Liver (tissue), 9 donors: ENCODE results near the gene UNC5CL. TPM values are rescaled to one million over a fixed set of nuclear protein-coding genes. Genes with fewer than 3 reads are reported as not detected.

Experiments
- DNase-seq: peaks from one replicate; pipeline ENCODE4 v3.0.0-alpha.2; 2017; ENCODE audit warnings: low spot score
- H3K27ac ChIP-seq, 2 donors: one replicate each; pipeline ENCODE4 v1.7.0; 2013; ENCODE audit warnings: inconsistent platforms in 2 of 2, low read length in 2 of 2, control low read depth in 1 of 2, low read depth in 1 of 2, mild to moderate bottlenecking in 1 of 2
- H3K27me3 ChIP-seq, 4 donors: one replicate each; pipeline versions ENCODE4 v1.6.1 to v1.7.0; 2013; ENCODE audit warnings: low read length in 3 of 4, inconsistent platforms in 1 of 4, mild to moderate bottlenecking in 1 of 4, moderate library complexity in 1 of 4; ENCODE audit not compliant: control insufficient read depth in 4 of 4, insufficient read depth in 4 of 4
- H3K36me3 ChIP-seq, 4 donors: one replicate each; pipeline versions ENCODE4 v1.6.1 to v1.7.0; 2013; ENCODE audit warnings: low read length in 3 of 4, mild to moderate bottlenecking in 3 of 4, low read depth in 1 of 4, moderate library complexity in 1 of 4; ENCODE audit not compliant: control insufficient read depth in 4 of 4, insufficient read depth in 3 of 4
- H3K4me1 ChIP-seq, 4 donors: one replicate each; pipeline versions ENCODE4 v1.6.1 to v1.7.0; 2013; ENCODE audit warnings: low read length in 3 of 4, mild to moderate bottlenecking in 3 of 4, moderate library complexity in 1 of 4; ENCODE audit not compliant: control insufficient read depth in 4 of 4, insufficient read depth in 4 of 4
- H3K4me3 ChIP-seq, 3 donors: one replicate each; pipeline versions ENCODE4 v1.6.1 to v1.7.0; 2013; ENCODE audit warnings: low read length in 3 of 3, control low read depth in 1 of 3, low read depth in 1 of 3, mild to moderate bottlenecking in 1 of 3
- H3K9ac ChIP-seq, 2 donors: one replicate each; pipeline ENCODE4 v1.7.0; 2013; ENCODE audit warnings: low read length in 2 of 2, mild to moderate bottlenecking in 2 of 2, moderate library complexity in 2 of 2, control low read depth in 1 of 2, low read depth in 1 of 2
- H3K9me3 ChIP-seq, 4 donors: one replicate each; pipeline versions ENCODE4 v1.6.1 to v1.7.0; 2013; ENCODE audit warnings: low read length in 3 of 4; ENCODE audit not compliant: control insufficient read depth in 4 of 4
- EGR1 ChIP-seq, 2 donors: IDR thresholded peaks; 2 replicates each; pipeline ENCODE4 v1.6.1; 2016 to 2018; ENCODE audit warnings: antibody characterized with exemption in 2 of 2, low read depth in 2 of 2
- GABPA ChIP-seq, 2 donors: IDR thresholded peaks in 1 of 2; conservative IDR thresholded peaks in 1 of 2; 2 replicates each; pipeline ENCODE4 v1.6.1; 2016; ENCODE audit warnings: antibody characterized with exemption in 2 of 2, mild to moderate bottlenecking in 1 of 2, moderate library complexity in 1 of 2
- HNF4G ChIP-seq: IDR thresholded peaks from 2 replicates; pipeline ENCODE4 v1.6.1; 2016; ENCODE audit warnings: antibody characterized with exemption
- NR2F2 ChIP-seq: IDR thresholded peaks from 2 replicates; pipeline ENCODE4 v1.6.1; 2016; ENCODE audit warnings: antibody characterized with exemption
- RAD21 ChIP-seq, 2 donors: IDR thresholded peaks; 2 replicates each; pipeline ENCODE4 v1.6.1; 2016; ENCODE audit warnings: antibody characterized with exemption in 2 of 2, mild to moderate bottlenecking in 2 of 2
- REST ChIP-seq: IDR thresholded peaks from 2 replicates; pipeline ENCODE4 v1.6.1; 2016; ENCODE audit warnings: antibody characterized with exemption, mild to moderate bottlenecking
- SP1 ChIP-seq: IDR thresholded peaks from 2 replicates; pipeline ENCODE4 v1.6.1; 2018; ENCODE audit warnings: antibody characterized with exemption, mild to moderate bottlenecking
- TAF1 ChIP-seq: conservative IDR thresholded peaks from 2 replicates; pipeline ENCODE4 v1.6.1; 2016; ENCODE audit warnings: antibody characterized with exemption, mild to moderate bottlenecking
- YY1 ChIP-seq: IDR thresholded peaks from 2 replicates; pipeline ENCODE4 v1.6.1; 2016; ENCODE audit warnings: antibody characterized with exemption, mild to moderate bottlenecking
- WGBS: extraction: QIAGEN DNeasy Blood & Tissue Kit; methylation state at CpG from one replicate; pipeline ENCODE4 v1.1.7; 2013; 5-methylcytosine and 5-hydroxymethylcytosine counted together
- polyA plus RNA-seq, 2 donors: library from polyadenylated mRNA; stranded (reverse) in 1 of 2; unstranded in 1 of 2; fragments of 200-250 nt in 1 of 2; fragments of >200 nt in 1 of 2; fragmentation: Nextera tagmentation in 1 of 2; extraction: Ambion mirVana in 1 of 2; gene quantifications; one replicate each; pipeline versions ENCODE4 v1.2.1 to v1.2.3, GENCODE V29; 2013 to 2015
- total RNA-seq, 2 donors: library from RNA; depleted of rRNA; stranded (reverse); fragments of >200 nt; gene quantifications; one replicate each; pipeline ENCODE4 v1.2.3, GENCODE V29; 2014
- TF ChIP-seq, protein P1 (sequence below): IDR thresholded peaks from 2 replicates; pipeline ENCODE4 v1.6.1; 2016; ENCODE audit warnings: antibody characterized with exemption
- donor health status: healthy.
- donor health status: healthy.
- donor health status: healthy.
- donor health status: healthy.
- donor health status: healthy.

The UNC5CL gene
- total and polyA plus RNA-seq, 4 donors: 4.7 to 41.9 (median 17.2) TPM

GRCh38 chr6:41073203-41073967 is 34.4 kb upstream of the UNC5CL start:
- H3K27me3 ChIP-seq: no peaks in the 10 kb centered on the region
- WGBS: under 1% methylated on average over 74 of the region's 74 CpGs
- no peak for TF ChIP-seq HNF4G
- peak in 1 of 2 donors; percentile 65 for TF ChIP-seq EGR1 (IDR thresholded peaks at IDR 0.05; ENCODE audit: low read depth in 2 of 2)
- peak; percentile 21 for TF ChIP-seq REST
- TF ChIP-seq RAD21 (IDR thresholded peaks at IDR 0.05): peak in 1 of 2 donors; percentile 13
- peak in 1 of 2 donors; percentile 70 for TF ChIP-seq GABPA (IDR thresholded peaks at IDR 0.05 in 1 of 2, conservative IDR thresholded peaks at IDR 0.05 in 1 of 2)
- no peak for TF ChIP-seq NR2F2
- TF ChIP-seq YY1: peak; percentile 36
- peak; percentile 50 for TF ChIP-seq TAF1
- TF ChIP-seq SP1: peak; percentile 23
- peak overlapping the region; percentile 96 to 98 for H3K9ac ChIP-seq
- H3K4me1 ChIP-seq: peaks cover 1 to 42% (median 34%) of the 10 kb centered on the region in 4 donors
- DNase-seq: peak; percentile 86
- H3K9me3 ChIP-seq: no peaks in the 10 kb centered on the region
- peaks cover 0 to 4% (median under 1%) of the 10 kb centered on the region in 4 donors for H3K36me3 ChIP-seq
- H3K27ac ChIP-seq: peak overlapping the region; percentile 99 to 100
- H3K4me3 ChIP-seq: peak overlapping the region; percentile 84 to 93 (median 84)

DNA sequence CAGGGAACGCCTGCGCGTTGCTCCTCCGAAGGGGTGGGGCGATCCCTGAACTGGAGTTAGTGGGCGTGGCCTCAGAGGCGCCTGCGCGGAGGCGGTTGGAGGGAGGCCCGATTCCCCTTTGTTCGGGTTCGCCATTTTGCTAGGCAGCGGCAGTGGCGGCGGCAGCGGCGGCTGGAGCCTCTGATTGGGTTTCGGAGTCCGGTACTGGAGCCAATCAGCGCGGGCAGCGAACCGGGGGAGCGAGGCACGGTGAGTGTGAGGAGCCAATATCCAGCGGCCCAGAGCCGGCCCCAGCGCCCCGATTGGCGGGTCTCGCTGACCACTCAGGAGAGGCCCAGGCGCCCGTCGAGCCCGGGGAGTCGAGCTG is 33.8 kb upstream of the UNC5CL start, which contains the start of gene NFYA:
TSS of gene NFYA (plus strand) at position 139 of the 367 bp plus-strand sequence. CDS start 6,116 bp downstream, outside the sequence.
- H3K4me3 ChIP-seq: peak within 1 kb of the TSS; percentile 84 to 93 (median 84)
- H3K9me3 ChIP-seq: no peaks in the 10 kb centered on the region
- DNase-seq: no peak
- H3K9ac ChIP-seq: peak within 1 kb of the TSS; percentile 98 to 99
- WGBS: under 1% methylated on average over 37 of the region's 37 CpGs
- H3K36me3 ChIP-seq: peaks cover 0 to 7% (median 3%) of the 10 kb centered on the region in 4 donors
- H3K27ac ChIP-seq: peak within 1 kb of the TSS; percentile 99 to 100
- H3K27me3 ChIP-seq: no peaks in the 10 kb centered on the region
- TF ChIP-seq REST (no peak), YY1 (peak; percentile 94), SP1 (peak; percentile 77)
- TF ChIP-seq, protein P1, sequence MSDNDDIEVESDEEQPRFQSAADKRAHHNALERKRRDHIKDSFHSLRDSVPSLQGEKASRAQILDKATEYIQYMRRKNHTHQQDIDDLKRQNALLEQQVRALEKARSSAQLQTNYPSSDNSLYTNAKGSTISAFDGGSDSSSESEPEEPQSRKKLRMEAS: no peak
- H3K4me1 ChIP-seq: peaks cover 1 to 42% (median 34%) of the 10 kb centered on the region in 4 donors
